GM21786 (cell line): ENCODE data around the gene BOC.

Source experiments
- ATAC-seq: cut with Tn5 transposase; IDR thresholded peaks from one replicate; pipeline ENCODE4 v1.9.1; 2021; ENCODE audit not compliant: unreplicated experiment

Gene BOC

DNA sequence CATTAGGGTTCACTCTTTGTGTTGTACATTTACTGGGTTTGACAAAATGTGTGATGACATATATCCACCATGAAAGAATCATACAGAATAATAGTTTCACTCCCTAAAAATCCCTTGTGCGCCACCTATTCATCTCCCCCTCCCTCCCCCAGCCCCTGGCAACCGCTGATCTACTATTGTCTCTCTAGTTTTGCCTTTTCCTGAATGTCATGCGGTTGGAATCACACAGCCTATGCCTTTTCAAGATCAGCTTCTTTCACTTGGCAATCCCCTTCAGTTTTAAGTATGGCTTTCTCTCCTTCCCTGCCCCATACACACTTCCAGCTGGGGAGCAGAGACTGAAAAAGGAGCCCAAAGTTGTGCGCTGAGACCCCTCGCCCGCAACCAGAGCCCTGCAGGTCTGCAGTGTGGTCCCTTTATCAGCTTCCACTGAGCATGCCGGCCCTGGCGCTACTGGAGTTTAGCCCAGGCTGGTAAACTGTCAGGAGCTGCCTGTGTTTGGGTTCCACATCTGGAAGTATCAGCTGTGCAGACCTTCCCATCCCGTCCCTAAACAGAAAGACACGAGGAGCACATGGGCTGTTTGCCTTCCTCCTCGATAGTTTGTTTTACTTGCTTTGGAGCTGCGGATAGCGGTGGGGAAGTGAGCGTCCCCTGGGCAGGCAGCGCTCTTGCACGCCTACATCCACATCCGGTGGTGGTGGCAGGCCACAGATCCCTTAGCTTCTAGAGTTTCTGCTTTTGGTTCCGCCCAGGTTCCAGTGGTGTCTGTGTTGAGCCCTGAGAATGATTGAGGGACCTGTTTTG is 12.3 kb downstream of the BOC start:
- no peak for ATAC-seq

DNA sequence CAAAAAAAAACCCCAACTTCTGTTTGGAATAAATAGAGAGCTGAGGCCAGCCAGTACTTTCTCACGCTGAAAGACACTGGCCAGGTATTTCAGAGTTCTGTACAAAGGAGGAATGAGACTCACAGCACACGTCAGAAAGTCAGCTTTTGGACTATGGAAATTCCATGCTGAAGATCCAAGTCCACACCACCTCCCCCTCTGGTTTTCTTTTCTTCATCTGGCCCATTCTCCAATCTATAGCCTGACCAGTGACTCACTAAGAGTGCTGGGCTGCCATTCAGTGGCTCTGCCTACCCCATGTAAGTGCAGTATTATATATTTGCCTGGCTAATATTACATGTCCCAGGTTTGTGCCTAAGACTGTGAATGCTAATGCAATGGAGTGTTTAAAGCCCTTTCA is 13.9 kb downstream of the BOC start:
- no peak for ATAC-seq

DNA sequence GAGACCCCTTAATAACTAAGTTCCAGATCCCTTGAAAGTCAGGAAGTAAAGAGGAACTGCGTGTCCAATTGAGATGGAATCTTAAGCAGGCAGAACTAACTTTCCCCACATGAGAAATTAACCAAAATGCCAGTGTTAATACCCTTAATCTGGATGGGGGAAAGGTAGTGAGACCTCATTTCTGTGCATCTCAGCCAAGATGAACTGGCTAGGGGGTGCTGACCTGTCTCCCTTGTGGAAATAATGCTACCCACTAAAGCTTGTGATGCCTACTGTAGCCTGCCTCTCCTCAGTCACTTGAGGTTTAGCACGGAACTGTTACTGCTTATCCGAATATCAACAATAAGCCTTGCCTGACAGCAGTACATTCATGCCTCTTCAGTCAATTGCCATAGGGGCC is 15.1 kb downstream of the BOC start:
- no peak for ATAC-seq

DNA sequence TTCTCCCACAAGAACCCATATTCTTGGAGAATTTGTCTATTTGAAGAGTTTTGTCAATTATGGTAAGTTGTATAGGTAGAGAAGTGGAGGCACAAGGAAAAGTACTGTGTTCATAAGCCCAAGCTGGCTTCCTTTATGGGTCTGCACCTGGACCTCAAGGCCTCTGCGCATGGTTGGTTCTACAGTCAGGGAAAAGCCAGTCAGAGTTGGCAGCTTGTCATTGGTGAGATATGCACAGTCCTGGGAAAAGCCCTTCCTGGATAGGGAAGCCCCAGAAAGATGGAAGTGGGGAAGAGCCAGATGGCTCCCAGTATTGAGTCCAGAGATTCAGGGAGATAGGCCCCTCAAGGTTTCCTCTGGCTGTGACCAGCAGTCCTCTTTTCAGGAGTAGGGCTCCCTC is 15.8 kb downstream of the BOC start:
- ATAC-seq = no peak

DNA sequence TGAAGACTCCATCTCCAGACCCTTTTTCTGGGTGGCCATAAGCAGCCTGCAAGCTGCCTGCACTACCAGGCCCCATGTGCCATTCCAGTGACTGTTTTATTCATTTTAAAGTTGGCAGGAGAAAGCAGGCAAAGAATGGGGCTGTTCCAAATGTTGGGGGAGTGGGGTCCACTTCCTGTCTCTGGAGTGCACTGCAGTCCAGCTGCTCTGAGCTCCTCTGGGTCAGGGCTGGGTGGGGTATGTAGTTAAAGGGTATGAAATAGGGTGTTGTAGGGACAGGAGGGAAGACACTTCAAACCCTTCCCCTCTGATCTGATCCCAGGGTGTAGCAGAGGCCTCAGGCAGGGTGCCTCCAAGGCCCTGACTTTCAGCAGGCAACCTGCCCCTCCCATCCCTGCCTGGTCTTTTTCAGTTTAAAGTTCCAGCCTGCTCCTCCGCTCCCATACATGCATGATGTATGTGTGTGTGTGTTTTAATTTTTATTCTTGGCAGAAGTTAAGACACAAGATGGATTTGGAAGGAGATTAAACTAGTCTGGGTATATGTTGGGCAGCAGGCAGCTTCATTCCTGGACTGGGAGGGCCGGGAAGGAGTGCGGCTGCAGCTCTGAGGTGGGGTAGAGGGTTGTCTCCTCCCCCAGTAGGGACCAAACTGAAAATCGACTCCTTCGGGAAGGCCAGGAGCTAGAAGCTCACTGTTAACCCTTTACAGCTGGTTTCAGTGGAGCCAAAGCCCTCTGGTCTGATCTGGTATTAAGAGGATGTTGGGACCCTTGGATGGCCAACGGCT is 17.3 kb downstream of the BOC start:
- no peak for ATAC-seq

DNA sequence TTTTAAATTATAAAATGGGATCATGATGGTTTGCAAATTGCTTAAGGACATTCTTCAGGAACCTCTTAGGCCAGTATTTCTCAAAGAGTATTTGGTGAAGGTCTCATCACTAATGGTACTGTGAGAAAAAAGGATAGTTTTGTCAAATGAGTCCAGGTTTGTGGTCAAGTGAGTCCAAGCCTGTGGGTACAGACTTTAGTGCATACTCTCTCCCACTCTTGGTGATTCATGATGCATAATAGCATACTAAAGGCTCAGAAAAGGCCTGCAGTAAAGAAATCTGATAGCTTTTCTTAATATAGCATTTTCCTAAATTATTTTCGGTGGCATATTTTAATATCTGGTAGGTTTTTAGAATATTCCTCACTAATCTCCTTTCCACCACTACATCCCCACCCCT is 20.0 kb downstream of the BOC start:
- no peak for ATAC-seq

DNA sequence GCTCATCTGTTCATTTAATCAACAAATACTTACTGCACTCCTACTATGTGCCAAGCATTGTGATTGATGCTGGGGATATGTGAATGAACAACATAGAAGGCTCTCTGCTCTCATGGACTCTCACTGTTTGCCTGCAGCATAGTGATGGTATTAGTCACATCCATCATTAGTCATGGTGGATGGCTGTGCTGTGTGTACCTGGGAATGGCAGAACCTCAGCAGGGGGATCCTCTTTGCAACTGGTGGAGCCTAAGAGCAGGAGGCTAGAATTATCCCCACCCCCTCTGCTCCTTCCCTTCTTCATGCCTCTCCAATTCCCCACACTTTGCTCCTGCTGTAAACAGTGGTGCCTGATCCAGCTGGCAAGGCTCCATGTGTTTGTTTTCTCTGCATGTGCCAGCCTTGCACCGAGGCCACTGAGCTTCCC is 20.5 kb downstream of the BOC start:
- no peak for ATAC-seq

DNA sequence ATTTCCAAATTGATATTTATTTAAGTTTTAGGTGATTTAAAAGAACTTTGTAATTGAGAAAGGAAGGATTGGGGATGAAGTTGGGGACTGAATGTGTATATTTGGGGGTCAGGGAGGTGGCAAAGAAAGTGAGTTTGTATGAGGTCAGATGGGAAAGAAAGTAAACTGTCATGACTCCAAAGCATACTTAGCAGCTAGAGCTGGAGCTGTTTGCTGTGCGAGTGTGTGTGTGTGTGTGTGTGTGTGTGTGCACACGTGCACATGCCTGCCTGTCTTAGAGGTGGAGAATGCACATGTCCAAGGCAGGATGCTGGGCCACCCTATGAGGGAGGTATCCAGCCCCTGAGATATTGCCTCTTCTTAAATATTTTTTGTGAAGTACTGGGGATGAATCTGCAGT is 21.0 kb downstream of the BOC start:
- ATAC-seq = no peak

DNA sequence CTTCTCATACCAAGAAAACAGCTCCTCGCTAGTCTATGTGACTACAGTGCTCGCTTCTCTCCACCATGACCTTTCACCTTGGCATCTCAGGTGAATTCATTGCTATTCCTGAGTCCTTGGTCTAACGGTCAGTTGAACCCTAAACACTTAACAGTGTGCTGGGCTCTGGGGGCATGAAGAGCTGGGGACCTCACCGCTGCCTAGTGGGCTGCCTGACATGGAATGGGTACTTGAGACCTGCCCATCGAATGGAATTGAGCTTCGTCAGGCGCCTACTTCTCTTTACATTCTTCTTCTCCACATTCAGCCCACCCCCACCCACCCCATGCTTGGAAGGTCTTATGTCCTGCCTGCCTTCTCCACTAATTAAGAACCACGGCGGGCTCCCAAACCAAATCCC is 22.1 kb downstream of the BOC start:
- ATAC-seq = no peak

DNA sequence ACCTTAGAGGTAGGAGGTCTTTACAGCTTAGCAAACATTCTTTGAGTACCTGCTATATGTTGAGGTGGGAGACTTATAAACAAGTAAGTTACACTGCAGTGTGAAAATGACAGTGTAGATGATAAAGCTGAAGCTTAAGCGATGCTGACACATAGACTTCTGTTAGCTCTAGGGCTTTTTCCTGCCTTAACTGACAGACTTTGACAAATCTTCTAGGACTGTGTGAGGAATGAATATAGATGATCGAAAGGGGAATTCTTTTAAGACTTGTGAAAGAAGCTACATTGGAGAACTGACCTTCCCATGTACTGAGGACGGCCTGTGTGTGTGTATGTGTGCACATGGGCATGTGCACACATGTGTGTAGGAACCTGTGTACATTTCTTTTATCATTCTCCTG is 22.7 kb downstream of the BOC start:
- ATAC-seq = no peak

DNA sequence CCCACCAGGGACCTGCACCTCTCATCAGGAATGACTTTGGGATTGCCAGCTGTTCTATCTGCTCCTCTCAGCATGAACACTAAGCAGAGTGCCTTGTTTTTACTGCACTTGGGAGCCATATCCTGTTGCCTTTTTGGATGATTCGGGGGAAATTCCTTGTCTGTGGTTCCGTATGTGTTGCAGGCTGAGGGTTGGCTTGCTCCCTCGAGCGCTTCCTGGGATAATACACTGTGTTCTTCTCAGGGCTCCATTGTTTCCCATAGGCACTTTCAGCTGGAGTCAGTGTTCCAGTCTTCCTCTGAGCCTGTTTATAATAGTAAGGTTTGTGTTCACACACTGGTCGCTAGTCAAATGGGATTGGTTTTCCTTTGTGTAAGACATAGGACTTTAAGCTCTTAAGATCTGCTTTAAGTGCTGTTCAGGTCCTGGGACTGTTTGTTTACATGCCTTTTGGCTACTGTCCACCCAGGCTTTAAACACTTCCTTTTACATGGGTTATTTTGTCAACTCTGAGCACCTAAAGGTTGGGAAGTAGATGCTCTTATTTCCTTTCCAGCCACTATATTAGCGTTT is 23.4 kb downstream of the BOC start:
- ATAC-seq = no peak

DNA sequence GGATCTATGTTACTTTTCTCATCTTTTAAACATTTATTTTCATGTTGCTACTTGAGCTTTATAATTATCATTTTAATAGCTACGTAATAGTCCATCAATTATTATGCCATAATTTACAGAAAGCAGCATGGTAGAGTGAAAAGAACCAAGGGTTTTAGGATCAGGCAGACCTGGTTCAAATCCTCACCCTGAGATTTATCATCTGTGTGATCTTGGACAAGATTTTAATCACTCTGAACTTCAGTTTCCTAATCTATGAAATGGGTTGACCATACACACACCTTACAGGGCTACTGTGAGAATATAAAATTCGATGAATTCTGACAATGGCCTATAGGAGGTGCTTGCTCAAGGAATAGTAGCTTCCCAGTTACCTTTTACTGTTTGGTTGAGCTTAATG is 27.1 kb downstream of the BOC start:
- ATAC-seq = no peak

DNA sequence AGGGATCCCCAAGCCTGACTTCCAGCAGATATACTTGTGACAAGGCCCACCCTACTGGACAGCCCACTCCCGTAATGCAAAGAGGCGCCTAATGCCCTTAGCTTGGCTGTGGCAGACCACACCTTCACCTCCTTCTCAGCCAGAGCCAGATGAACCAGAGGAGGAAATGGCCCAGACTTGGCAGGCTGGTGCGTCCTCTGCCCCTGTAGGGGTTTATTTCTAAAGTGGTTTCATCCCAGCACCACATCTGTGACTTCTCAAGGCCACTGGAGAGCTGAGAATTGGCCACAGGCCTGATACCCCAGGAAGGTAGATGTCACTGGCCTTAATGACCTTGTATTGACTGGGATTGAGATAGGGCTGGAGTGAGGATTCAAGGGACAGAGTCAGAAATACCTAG is 29.5 kb downstream of the BOC start:
- ATAC-seq = no peak

DNA sequence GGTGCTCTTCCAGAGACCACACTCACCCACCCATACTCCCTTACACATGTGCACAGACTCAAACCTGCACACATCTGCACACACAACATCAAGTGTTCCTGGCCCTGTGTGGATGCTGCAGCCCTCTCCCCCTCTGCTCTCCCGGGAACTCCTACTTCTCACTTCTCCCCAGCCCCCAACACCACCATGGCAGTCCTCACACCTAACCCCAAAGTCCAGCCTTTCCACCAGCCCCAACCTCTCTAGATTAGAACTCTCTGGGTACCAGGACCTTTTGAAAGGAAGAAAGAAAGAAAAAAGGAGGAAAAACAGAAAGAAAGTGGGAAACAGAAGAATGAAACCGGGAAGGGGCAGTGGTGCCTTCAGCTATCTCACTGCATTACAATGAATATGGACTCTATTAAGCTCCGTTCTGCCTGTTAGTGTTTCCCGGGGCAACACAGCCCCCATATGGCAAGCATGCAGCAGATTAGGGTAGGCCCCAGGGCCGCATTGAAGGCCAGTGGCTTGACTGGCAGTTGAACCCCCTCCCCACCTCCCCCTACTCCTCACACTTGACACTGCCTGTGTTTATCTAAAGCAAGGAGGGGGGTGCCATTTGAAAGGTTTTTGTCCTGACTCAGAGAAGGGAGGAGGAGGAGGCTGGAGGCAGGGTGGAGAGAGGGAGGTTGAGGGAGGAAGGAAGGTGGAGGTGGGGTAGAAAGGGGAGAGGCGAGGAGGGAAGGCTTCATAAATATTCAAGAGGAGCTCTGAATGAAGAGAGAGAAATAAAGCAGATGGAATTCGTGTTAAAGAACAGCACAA is 30.1 kb downstream of the BOC start:
- no peak for ATAC-seq

DNA sequence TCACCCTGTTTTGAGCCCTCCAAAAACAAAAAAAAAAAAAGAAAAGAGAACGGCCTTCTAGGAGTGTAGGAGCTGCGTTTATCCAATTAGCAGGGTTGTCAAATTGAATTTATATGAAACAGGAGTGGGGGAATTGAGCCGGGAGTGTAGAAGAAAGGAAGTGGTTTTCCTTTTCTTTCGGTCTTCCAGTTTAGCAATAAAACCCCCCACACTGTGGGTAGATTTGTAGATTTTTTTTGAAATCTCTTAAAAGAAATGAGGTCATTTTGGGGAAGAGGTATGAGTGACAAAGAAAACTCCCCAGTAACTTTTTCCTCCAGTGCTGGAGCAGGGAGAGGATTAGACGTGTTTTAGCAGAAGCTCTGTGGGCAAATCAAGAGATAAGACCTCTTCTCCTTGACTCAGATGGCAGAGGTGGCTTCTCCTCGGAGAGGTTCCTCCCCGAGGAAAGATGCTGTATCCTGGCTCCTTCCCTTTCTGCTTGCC is 30.8 kb downstream of the BOC start:
- ATAC-seq = no peak

DNA sequence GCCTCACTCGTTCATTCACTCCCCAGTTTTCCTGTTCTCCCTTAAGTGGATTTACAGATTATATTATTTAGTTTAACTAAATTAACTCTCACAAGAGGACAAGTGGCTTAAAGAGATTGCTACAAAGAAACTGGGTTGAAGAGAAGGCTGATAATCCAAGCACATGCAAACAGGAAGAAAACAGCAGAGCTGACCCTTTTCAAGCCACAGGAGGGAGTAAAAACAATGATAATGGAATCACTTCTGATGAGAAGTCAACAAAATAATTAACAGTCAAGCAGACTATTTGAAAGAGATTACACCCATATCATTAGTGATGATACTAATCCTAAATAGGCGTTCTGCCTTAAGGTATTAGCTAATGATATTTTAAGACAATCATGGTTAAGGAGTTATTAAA is 31.7 kb downstream of the BOC start:
- ATAC-seq = no peak

DNA sequence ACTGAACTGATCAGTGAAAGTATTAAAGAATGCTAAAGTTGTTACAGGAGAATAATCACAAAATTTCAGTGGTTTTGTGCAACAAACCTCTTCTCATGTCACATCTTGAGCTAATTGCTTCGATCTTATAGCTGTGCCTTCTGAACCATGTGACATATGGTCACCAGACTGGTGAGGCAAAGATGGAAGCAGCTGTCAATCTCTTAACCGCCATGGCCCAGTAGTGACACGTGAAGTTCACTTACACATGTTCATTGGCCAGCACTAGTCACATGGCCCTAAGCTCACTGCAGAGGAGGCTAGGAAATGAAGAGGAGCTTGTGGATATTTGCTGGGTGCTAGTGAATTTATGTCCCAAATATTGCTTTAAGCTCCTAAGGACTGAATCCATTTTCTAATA is 32.5 kb downstream of the BOC start:
- no peak for ATAC-seq

DNA sequence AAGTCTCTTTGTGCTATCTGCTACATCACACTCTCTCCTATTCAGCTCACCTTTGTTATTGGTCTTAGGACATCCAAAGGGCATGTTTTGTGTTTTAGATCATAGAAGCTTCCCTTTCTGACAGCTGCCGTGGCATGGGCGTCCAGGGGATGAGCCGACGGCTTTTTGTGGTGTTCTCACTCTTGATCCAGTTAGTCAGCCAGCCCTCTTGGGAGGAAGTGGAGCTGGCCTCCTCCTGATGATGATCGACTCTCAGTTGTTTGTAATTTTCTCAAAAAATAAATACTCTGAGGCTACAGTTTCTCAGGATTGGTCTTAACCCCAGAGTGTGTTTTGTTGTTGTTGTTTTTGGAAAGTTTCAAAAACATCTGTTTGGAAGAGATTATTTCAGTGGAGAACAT is 34.4 kb downstream of the BOC start:
- ATAC-seq = no peak

DNA sequence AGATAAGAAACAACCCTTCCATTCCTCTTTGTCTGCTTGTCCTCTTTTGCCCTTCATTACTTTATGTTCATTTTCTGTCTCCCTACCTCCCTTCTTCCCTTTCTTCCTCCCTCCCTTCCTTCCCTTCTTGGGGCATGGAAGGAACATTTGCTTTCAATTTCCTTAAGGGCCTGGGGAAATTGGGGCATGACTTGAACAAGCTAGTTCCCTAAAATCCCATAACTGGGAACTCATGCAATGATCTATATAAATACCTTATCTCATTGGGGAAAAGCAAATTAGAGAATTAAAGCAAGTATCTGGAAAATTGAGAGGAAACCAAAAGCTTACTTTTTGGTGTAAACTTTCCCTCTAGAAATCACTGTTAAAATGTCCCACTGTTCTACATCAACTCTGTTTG is 35.7 kb downstream of the BOC start:
- ATAC-seq = no peak

DNA sequence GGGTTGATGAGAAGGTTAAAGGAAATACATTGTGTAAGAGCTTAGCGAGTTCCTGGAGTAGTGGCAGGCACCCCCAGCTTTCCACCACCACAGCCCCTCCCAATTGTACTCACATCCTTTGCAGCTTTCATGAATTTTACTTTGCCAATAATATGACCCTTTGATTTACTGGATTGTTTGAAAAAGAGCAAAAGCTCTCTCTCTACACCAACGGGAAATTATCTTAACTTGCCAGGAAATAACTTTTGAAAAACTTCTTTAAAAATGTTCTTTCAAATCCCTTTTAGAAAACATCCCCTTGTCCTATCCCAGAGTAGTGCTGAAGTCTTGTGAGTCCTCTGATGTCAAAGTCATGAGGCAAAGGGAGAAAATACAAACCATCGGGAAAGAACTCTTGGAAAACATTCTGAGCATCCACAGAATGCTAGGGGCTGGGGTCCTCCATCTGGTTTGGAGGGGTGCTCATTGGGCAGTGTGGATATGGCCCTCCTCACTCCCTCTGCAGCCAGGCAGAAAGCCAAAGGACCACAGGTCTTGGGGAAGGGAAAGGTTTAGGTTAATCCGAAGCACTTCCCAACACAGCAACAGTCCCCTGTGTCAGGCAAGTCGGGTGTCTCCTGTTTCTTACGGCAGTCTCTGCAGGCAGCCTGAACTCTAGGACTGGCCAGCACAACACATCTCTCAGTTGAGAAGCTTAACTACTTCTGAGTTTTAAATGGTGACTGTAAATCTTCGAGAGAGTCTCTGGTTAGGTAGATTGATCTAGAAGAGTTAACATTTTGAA is 36.5 kb downstream of the BOC start:
- no peak for ATAC-seq
